Aorta (tissue), 5 donors: Measurements from ENCODE around the gene NCOA7. TPM values are rescaled to one million over a fixed set of nuclear protein-coding genes. Genes with fewer than 3 reads are reported as not detected.
A peak's percentile ranks its signal among the peaks of the same experiment; 100 is the strongest.

Experiments
- ATAC-seq: fragments of 200-7000 bp; cut with Tn5 transposase; one replicate; pipeline ENCODE4 v1.9.1; 2022; ENCODE audit warnings: moderate library complexity; ENCODE audit not compliant: low FRiP score
- DNase-seq, 2 donors: peaks; one replicate each; pipeline ENCODE4 v3.0.0-alpha.2; 2020
- H3K27ac ChIP-seq, 2 donors: one replicate each; pipeline ENCODE4 v1.5.1; 2013; ENCODE audit warnings: low read length in 2 of 2, mild to moderate bottlenecking in 2 of 2, moderate library complexity in 2 of 2, control low read depth in 1 of 2, inconsistent platforms in 1 of 2, low read depth in 1 of 2
- H3K27me3 ChIP-seq, 2 donors: one replicate each; pipeline ENCODE4 v1.6.1; 2013; ENCODE audit warnings: control low read depth in 1 of 2, low read length in 1 of 2, mild to moderate bottlenecking in 1 of 2, moderate library complexity in 1 of 2; ENCODE audit not compliant: insufficient read depth in 2 of 2, control insufficient read depth in 1 of 2
- H3K36me3 ChIP-seq, 2 donors: one replicate each; pipeline ENCODE4 v1.6.1; 2013; ENCODE audit warnings: control low read depth in 1 of 2, low read length in 1 of 2, mild to moderate bottlenecking in 1 of 2; ENCODE audit not compliant: insufficient read depth in 2 of 2, control insufficient read depth in 1 of 2
- H3K4me1 ChIP-seq, 2 donors: one replicate each; pipeline ENCODE4 v1.6.1; 2013; ENCODE audit warnings: low read length in 2 of 2, control low read depth in 1 of 2, mild to moderate bottlenecking in 1 of 2, moderate library complexity in 1 of 2; ENCODE audit not compliant: insufficient read depth in 2 of 2, control insufficient read depth in 1 of 2
- H3K4me3 ChIP-seq, 2 donors: one replicate each; pipeline ENCODE4 v1.5.1; 2013; ENCODE audit warnings: low read length in 2 of 2, control low read depth in 1 of 2, mild to moderate bottlenecking in 1 of 2
- H3K9me3 ChIP-seq: one replicate; pipeline ENCODE4 v1.6.1; 2013; ENCODE audit warnings: mild to moderate bottlenecking, low read length; ENCODE audit not compliant: control insufficient read depth
- WGBS, 2 donors: extraction: QIAGEN DNeasy Blood & Tissue Kit; methylation state at CpG; one replicate each; pipeline ENCODE4 v1.1.7; 2013; 5-methylcytosine and 5-hydroxymethylcytosine counted together
- intact Hi-C, 2 donors: fragments of 100-400 bp; cut with DNase I; formaldehyde crosslinking; loops; one replicate each; pipeline versions ENCODE4 v1.14.2 to v1.15.0; 2022
- polyA plus RNA-seq, 2 donors: library from polyadenylated mRNA; stranded (reverse); fragments of 200-250 nt; gene quantifications; one replicate each; pipeline ENCODE4 v1.2.3, GENCODE V29; 2013
- total RNA-seq, 2 donors: library from RNA; stranded (reverse); fragmentation: NEBNext Ultra II Directional; extraction: Animal tissue kit (Norgen Biotek cat#: 25700); gene quantifications; one replicate each; pipeline ENCODE4 v1.2.1, GENCODE V29; 2021
- donor health status: healthy with polysubstance abuse.
- donor health status: Bipolar disorder and iron deficiency.
- donor health status: DM: no; HTN: no; CAD: no.
- donor health status: DM: no; HTN: no; CAD: no.
- donor health status: DM: yes; HTN: yes; CAD: no.

NCOA7 gene
- total and polyA plus RNA-seq, 4 donors, result 12.3 to 82.1 (median 40.3) TPM

DNA sequence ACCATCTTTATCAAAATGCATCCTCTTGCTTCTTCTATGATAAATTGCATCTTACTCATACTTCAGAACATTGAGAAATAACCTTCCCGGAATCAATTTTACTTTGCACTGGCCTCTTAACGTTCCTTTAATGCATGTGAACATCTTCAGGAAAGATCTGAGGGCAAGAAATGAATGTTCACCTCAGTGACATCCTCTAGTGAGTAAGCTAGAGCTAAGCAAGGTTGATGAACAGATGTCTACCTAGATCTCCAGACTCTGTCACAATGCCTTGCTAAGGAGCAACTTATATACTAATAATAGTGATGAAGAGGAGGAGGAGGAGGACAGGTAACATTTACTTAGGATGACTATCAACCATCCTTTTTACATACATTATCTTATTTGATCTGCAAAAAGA lies 149.0 kb downstream of the NCOA7 start:
- DNase-seq (no peak), ATAC-seq (no peak)
- Histone ChIP-seq H3K36me3 (no peaks in the 10 kb centered on the region), H3K9me3 (no peaks in the 10 kb centered on the region), H3K27me3 (no peaks in the 10 kb centered on the region), H3K4me1 (no peaks in the 10 kb centered on the region), H3K27ac (no peak overlapping the region), H3K4me3 (no peak overlapping the region)
- intact Hi-C loops, result no loop called here
- 88 to 90% methylated on average over 2 of the region's 2 CpGs for WGBS, 2 donors

DNA sequence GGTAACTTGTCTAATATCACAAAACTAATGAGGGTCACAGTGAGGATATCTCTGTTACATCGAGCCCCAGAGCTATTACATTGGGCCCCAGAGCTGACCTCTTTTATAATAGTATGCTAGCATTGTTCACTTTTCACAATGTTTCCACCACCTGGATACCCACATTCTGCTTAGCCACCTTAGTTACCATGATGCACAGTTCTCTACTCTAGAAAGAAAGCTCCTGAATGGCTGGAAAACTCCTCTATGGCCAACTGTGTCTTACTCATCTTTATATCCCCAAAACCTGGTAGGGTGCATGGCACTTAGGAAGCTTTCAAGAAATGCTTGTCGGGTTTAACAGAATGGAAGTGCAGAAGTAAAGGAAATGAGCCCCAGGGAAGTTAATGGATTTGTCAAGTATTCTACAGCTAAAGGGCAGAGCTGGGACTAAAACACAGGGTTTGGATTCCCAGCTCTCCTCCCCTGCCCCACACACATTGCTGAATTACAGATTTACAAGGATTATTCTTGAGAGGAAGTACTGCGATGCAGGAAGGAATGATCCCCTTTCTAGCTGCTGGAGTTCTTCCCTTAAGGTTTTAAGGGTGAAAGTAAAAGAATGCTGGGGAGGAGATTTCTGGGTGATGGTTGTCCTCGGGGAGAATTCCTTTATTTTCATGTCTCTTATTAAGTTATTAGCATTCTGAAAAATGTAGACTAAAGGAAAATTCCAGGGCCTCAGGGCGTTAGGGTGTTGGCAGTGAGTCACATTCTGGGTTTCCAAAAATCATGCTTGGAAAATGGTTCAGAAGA lies 149.7 kb downstream of the NCOA7 start:
- peaks cover 0 to 2% of the 10 kb centered on the region in 2 donors for H3K4me1 ChIP-seq
- DNase-seq, result no peak
- H3K4me3 ChIP-seq, result no peak overlapping the region
- H3K27me3 ChIP-seq, result no peaks in the 10 kb centered on the region
- 46 to 50% methylated on average over 5 of the region's 5 CpGs for WGBS, 2 donors
- intact Hi-C loops, result no loop called here
- H3K9me3 ChIP-seq, result no peaks in the 10 kb centered on the region
- no peaks in the 10 kb centered on the region for H3K36me3 ChIP-seq
- no peak overlapping the region for H3K27ac ChIP-seq
- no peak for ATAC-seq

DNA sequence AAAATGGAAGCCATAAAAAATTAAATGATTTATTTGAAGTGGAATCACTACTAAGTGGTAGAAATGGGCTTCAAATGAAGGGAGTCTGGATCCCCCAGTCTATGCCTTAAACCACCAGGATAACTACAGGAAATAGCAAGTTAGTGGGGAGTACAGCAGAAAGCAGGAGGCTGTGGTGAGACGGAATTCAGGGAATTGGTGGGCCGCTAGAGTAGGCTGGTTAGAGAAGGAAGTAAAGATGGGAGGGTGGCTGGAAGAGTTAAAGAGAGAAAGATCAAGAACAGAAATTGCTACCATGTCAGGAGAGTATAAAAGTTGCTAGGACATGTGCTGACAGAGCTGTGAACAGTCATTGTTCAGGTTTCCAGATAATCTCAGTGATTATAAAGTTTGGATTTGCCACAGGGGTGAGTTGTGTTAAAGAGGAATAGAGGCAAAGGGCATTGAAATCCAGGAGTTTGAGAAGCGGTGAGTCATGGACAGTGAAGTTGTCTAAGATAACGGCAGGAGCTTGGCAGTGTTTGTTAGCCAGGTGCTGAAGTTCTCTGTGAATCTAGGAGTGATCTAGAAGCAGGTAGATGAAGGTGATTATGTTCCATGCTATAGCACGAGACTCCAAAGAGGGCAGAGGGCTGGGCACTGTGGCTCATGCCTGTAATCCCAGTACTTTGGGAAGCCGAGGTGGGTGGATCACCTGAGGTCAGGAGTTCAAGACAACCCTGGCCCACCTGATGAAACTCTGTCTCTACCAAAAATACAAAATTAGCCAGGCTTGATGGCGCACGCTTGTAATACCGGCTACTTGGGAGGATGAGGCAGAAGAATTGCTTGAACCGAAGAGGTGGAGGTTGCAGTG lies 152.1 kb downstream of the NCOA7 start:
- H3K9me3 ChIP-seq, result no peaks in the 10 kb centered on the region
- DNase-seq, result no peak
- H3K4me3 ChIP-seq, result no peak overlapping the region
- no peaks in the 10 kb centered on the region for H3K27me3 ChIP-seq
- peaks cover 0 to 3% of the 10 kb centered on the region in 2 donors for H3K4me1 ChIP-seq
- H3K36me3 ChIP-seq, result no peaks in the 10 kb centered on the region
- 92 to 93% methylated on average over 10 of the region's 10 CpGs for WGBS, 2 donors
- H3K27ac ChIP-seq, result no peak overlapping the region
- no peak for ATAC-seq
- intact Hi-C loops, result no loop called here

- Histone ChIP-seq H3K27ac (no peak overlapping the region), H3K36me3 (no peaks in the 10 kb centered on the region), H3K4me1 (peaks cover 0 to 3% of the 10 kb centered on the region in 2 donors), H3K9me3 (no peaks in the 10 kb centered on the region), H3K27me3 (no peaks in the 10 kb centered on the region), H3K4me3 (no peak overlapping the region)
- WGBS, 2 donors, result 90 to 91% methylated on average over 4 of the region's 4 CpGs
- DNase-seq, result no peak
- intact Hi-C loops, result no loop called here
- no peak for ATAC-seq
These were observed 153.0 kb downstream of the NCOA7 start for GRCh38 chr6:125943528-125944433.

DNA sequence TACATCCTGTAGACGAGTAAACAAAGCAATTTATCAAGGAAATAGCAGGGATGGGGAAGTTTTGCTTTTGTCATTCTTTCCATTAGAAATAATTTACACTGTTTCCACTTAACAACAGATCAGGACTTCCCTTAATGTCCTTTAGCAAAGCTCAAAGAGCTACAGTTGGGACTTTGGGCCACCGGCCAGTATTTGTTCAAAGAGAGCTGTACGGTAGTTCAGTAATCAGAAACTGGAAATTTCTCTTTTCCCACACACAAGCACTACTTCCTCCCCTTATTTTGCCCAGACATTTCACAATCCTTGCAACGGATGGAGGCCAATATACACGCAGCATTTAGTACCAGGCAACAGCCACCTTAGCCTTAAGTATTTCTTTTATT lies 153.7 kb downstream of the NCOA7 start:
- intact Hi-C loops, result no loop called here
- no peaks in the 10 kb centered on the region for H3K9me3 ChIP-seq
- H3K4me3 ChIP-seq, result no peak overlapping the region
- no peaks in the 10 kb centered on the region for H3K27me3 ChIP-seq
- DNase-seq (peak; percentile 74 to 86), ATAC-seq (peak; percentile 86)
- no peaks in the 10 kb centered on the region for H3K36me3 ChIP-seq
- 6 to 10% methylated on average over 5 of the region's 5 CpGs for WGBS, 2 donors
- H3K27ac ChIP-seq, result no peak overlapping the region
- peaks cover 0 to 3% of the 10 kb centered on the region in 2 donors for H3K4me1 ChIP-seq

GRCh38 chr6:125944896-125945295 lies 154.1 kb downstream of the NCOA7 start:
- intact Hi-C loops, result no loop called here
- no peaks in the 10 kb centered on the region for H3K9me3 ChIP-seq
- no peaks in the 10 kb centered on the region for H3K27me3 ChIP-seq
- peaks cover 0 to 3% of the 10 kb centered on the region in 2 donors for H3K4me1 ChIP-seq
- H3K27ac ChIP-seq, result no peak overlapping the region
- H3K36me3 ChIP-seq, result no peaks in the 10 kb centered on the region
- 74 to 76% methylated on average over 1 of the region's 1 CpG for WGBS, 2 donors
- H3K4me3 ChIP-seq, result no peak overlapping the region
- DNase-seq (no peak), ATAC-seq (no peak)

GRCh38 chr6:125945378-125946141 lies 154.8 kb downstream of the NCOA7 start:
- Histone ChIP-seq H3K36me3 (no peaks in the 10 kb centered on the region), H3K27me3 (no peaks in the 10 kb centered on the region), H3K4me1 (peaks cover 0 to 3% of the 10 kb centered on the region in 2 donors), H3K9me3 (no peaks in the 10 kb centered on the region), H3K27ac (no peak overlapping the region), H3K4me3 (no peak overlapping the region)
- WGBS, 2 donors, result 73 to 74% methylated on average over 1 of the region's 1 CpG
- ATAC-seq (peak; percentile 54), DNase-seq (no peak)
- intact Hi-C loops, result no loop called here

DNA sequence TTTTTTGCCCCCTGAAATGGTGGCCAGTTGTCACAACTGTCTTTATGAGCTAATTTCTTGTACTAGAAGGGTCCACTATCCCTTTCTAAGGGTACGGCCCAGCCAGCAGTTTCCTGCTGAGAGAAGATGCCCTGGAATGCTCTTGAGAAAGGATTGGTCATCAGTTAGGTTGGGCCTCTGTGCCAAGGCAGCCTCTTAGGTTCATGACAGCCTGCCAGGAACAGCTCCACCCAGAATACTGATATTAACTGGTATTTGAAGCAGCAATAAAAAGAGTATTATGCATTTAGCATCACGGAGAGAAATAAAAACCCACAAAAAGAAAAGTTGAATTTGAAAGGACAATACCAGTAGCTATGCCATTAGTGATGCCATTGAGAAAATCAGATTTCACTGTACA lies 156.9 kb downstream of the NCOA7 start:
- no peak overlapping the region for H3K27ac ChIP-seq
- WGBS, 2 donors, result 40 to 56% methylated on average over 2 of the region's 2 CpGs
- no peaks in the 10 kb centered on the region for H3K9me3 ChIP-seq
- DNase-seq (peak in 1 of 2 donors; percentile 71), ATAC-seq (no peak)
- intact Hi-C loops, result no loop called here
- peaks cover 0 to 3% of the 10 kb centered on the region in 2 donors for H3K4me1 ChIP-seq
- H3K4me3 ChIP-seq, result no peak overlapping the region
- no peaks in the 10 kb centered on the region for H3K27me3 ChIP-seq
- no peaks in the 10 kb centered on the region for H3K36me3 ChIP-seq
